Measurements from ENCODE around the gene SELENON. TPM values are rescaled to one million over a fixed set of nuclear protein-coding genes. Genes with fewer than 3 reads are reported as not detected.

SELENON gene
- total and polyA plus RNA-seq, 9 of the 15 experiments (the other 6 are each of a cell fraction or from before 2014, with no cell fraction given), result 0.43 to 26.7 (median 7.0) TPM

GRCh38 chr1:25817840-25818501, 18.0 kb downstream of the SELENON start (continued):
- peak; percentile 18; the same call in 1 of the 2 replicates for TF ChIP-seq REST (IDR thresholded peaks at IDR 0.05; ENCODE audit: borderline replicate concordance)
- no peak for TF ChIP-seq REST (CRISPR knock-in tag; IDR thresholded peaks at IDR 0.05; ENCODE audit: low read depth)
- TF ChIP-seq MCM5 (IDR thresholded peaks at IDR 0.05; ENCODE audit: low read depth), result no peak
- TF ChIP-seq DPF2 (IDR thresholded peaks at IDR 0.05), result 0 out of 2 replicates have a peak, but pooled peaks have one; percentile 51
- TF ChIP-seq ZNF740 (CRISPR knock-in tag; IDR thresholded peaks at IDR 0.05), result peak; percentile 51; the same call in 1 of the 2 replicates
- no peak for TF ChIP-seq ZNF740 (tag; IDR thresholded peaks at IDR 0.05)
- peak; percentile 80; the same call in 1 of the 2 replicates for TF ChIP-seq ZNF449 (CRISPR knock-in tag; IDR thresholded peaks at IDR 0.05)
- TF ChIP-seq TFAM (CRISPR knock-in tag; conservative IDR thresholded peaks at IDR 0.05), result no peak
- TF ChIP-seq KDM1A (IDR thresholded peaks at IDR 0.05), result peak in 1 of 2 experiments; percentile 18; a peak in 1 of 4 replicates
- peak; percentile 9 to 56; a peak in 2 of 4 replicates for TF ChIP-seq RAD21 (CRISPR knock-in tag; conservative IDR thresholded peaks at IDR 0.05 in 1 of 2, IDR thresholded peaks at IDR 0.05 in 1 of 2)
- TF ChIP-seq ESRRB (CRISPR knock-in tag; IDR thresholded peaks at IDR 0.05; ENCODE audit: borderline replicate concordance), result no peak
- no peak for TF ChIP-seq HNRNPUL1 (IDR thresholded peaks at IDR 0.05; ENCODE audit: low read length)
- no peak for TF ChIP-seq ZNF644 (tag; IDR thresholded peaks at IDR 0.05; ENCODE audit: low read depth)
- peak; percentile 42; the same call in 1 of the 2 replicates for TF ChIP-seq SUPT5H (IDR thresholded peaks at IDR 0.05)
- TF ChIP-seq ZBTB7A (IDR thresholded peaks at IDR 0.05; ENCODE audit: borderline replicate concordance, control insufficient read depth, low read depth, low read length), result peak; percentile 22; the same call in 1 of the 2 replicates
- no peak for TF ChIP-seq RBFOX2 (IDR thresholded peaks at IDR 0.05; ENCODE audit: low read depth, low read length)
- TF ChIP-seq CREM (IDR thresholded peaks at IDR 0.05; ENCODE audit: low read depth), result no peak
- 0 out of 2 replicates have a peak, but pooled peaks have one; percentile 61 for TF ChIP-seq TEAD4 (IDR thresholded peaks at IDR 0.05; ENCODE audit: low read length)
- no peak for TF ChIP-seq TEAD4 (CRISPR knock-in tag; IDR thresholded peaks at IDR 0.05; ENCODE audit: borderline replicate concordance)

Data from K562 (cell line).